Activated T-cell treated with anti-CD3 and anti-CD28 coated beads for 1 hour (primary cell): Measurements from ENCODE around the gene NEAT1.
"Not testable (repeated sequence)": the region's sequence is repeated elsewhere in the genome, so short reads cannot be mapped to it uniquely, and the experiment has no call there.

Experiments used
- DNase-seq: peaks from one replicate; pipeline ENCODE4 v3.0.0-alpha.2; 2020; ENCODE audit warnings: low read depth

Gene NEAT1

DNA sequence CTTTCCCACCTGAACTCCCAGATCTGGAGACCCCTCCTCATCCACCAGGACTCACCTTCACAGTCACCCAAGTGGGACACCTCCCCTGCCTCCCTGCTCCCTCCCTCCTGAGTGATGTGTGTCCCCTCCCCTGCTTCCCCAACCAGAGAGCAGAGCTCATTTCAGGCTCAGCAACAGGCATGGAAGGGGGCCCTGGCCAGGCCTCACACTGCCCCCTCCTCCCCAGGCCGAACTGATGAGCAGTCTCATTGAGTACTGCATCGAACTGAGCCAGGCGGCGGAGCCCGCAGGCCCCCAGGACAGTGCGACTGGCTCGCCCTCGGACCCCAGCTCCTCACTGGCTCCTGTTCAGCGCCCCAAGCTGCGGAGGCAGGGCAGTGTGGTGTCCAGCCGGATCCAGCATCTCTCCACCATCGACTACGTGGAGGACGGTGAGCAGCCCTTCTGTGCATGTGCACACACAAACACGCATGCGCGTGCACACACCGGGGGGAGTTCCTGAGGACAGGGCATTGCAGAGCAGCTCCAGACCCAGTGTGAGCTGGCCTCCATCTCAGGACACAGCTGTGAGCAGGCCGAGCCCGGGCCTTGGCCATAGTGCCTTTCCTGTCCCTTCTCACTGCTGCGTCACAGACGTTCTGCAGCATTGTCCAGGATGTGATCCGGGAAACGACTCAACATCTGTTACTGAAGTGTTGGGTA, 17.8 kb upstream of the NEAT1 start:
- DNase-seq = no peak

DNA sequence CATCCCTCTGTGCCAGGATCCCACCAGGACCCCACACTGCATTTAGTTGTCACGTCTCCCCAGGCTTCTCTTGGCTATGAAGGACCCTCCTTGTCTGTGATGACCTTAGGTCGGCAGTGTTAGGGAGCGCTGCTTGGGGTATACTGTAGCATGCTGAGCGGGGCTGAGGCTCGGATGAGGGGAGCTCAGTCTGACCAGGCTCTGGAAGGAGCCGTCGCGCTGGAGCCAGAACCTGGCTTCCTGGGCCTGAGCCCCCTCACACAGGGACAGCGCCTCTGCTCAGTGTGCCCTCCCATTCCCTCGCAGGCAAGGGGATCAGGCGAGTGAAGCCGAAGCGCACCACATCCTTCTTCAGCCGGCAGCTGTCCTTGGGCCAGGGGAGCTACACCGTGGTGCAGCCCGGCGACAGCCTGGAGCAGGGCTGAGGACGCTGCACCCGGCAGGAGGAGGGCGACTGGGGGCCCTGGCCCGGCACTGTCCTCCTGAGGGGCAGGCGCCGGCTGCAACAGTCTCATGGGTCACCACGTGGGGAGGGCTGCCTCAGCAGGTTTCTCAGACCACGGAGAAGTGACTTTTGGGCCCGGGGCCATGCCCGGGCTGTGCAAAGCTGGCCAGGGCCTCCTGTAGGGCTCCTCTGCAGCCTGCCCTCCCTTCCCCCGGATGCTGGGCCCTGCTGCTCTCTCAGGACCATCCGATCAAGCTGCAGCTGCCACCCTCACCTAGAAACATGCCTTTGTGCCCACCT, 11.5 kb upstream of the NEAT1 start:
- DNase-seq = no peak

DNA sequence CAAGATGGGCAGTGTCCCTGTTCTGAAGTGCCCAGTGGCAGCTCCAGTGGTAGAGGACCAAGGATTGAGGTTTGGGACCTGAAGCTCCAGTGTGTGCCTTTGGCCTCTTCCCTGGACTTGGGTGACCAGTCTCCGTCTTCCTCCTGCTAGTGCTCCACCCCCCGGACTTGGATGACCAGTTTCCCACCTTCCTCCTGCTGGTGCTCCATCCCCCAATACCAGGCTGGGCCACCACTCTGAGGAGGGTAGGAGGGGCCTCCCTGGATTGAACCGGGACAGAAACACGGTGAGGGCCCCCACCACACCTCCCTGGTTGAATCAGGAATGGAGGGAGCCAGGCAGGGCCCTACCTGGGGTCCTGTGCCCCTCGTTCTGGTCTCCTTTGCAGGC, 10.9 kb upstream of the NEAT1 start:
- DNase-seq = no peak

DNA sequence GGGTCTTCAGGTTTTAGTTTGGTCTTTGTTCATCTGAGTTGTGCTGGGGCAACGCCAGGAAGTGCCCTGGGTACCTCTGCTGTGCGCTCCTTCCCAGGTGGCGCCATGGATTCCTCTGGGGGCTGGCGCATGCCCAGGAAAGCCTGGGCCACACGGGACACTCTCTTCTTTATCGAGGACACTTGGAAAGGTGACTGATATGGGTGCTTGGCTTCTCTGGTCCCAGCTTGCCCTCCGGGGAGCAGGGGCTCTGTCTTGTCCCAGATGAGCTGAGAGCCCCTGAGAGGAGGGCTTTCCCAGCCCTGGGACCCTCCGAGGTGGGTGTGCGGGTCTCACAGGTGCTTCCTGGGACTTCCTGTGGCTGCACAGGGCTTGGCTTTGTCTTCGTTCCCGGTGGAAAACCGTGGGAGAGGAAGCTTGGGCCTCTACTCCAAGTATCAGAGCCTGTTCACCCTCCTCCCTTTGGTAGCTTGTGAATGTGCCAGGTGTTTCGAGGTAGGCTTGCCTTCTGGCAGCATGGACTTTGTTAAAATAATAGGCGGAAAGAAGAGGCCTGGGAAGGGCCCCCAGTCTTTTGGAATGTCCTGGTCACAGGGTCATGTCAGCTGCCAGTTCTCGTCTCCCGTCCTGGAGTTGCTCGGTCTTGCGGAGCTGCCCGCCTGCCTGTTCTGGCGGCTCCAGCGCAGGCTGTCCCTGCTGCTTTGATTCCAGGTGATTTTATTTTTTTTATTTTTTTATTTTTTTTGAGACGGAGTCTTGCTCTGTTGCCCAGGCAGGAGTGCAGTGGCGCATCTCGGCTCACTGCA, 10.1 kb upstream of the NEAT1 start:
- no peak for DNase-seq

DNA sequence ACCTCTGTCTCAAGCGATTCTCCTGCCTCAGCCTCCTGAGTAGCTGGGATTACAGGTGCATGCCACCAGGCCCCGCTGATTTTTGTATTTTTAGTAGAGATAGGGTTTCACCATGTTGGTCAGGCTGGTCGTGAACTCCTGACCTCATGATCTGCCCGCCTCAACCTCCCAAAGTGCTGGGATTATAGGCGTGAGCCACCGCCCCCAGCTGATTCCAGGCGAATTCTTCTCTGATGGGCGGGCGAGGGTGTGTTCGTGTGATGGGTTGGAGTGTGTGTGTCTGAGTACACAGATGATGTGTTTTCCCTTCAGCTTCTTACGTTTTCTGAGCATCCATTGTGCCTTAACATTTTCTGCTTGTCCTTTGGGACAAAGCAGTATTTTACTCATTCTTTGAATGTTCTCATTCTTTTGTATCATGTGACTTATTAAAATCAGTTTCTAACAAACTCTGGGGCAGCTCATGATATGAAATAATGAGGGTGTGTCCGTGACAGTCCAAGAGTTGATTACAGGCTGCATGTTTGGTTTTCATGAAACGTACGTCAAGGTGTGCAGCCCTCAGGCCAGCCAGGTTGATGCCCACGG, 9.4 kb upstream of the NEAT1 start:
- DNase-seq = not testable (repeated sequence)

DNA sequence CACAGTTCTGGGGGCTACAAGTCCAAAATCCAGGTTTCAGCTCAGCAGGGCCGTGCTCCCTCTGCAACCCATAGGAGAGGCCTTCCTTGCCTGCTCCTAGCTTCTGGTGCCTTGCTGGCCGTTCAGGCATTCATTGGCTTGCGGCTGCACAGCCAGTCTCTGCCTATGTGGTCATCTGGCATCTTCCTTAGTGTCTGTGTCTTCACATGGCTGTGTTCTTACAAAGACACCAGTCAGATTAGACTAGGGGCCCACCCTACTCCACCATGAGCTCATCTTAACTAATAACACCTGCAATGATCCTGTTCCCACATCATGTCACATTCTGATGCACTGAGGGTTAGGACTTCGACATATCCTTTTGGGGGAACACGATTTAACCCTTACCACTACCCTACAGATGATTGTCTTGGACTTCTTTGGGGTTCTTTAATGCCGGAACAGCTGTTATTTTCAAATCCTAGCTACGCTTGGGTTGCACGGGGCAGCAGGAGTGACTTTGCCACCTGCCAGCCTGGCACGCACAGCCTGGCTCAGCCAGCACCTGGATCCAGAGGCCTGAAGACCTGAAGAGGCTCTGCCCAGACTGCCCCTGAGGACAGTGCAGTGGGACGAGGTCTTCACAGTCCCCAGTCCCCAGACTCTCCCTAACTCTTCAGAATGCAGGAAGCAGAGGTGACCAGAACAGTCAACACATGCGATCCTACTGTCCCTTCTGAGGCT, 7.7 kb upstream of the NEAT1 start:
- DNase-seq = no peak

DNA sequence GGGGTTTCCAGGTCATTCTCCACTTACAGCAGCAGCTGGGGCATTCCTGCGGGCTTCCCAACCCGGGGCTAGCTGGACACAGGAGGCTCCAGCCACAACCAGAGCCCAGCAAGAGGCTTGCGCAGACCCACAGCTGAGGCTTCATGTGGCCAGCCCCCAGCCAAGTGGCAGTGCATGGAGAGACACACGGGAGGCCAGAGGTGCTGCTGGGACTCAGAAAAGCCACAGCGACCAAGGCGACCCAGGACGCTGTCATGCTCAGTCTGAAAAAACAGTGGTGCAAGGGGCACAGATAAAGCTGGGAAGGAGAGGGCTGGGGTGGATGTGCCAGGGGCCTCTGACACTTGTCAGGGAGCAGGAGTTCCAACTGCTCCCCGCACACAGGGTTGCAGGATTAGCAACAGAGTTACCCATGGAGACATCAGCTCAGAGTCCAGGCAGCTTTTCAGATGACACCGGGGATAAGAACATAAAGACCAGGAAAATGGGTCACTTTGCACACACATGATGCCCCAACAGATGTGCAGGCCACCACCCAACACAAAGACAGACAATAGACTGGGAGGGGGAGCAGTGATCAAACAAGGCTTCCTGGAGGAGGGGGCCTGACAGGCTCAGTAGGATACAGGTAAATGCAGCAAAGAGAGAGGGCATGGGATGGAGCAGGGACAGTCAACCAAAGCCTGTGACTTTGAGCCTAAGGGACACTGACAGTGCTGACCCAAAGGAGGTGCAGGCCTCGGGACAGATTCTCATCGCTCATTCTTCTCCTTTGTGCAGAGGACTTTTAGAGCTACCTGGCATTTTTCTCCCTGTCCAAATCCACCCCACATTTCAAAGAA, 6.9 kb upstream of the NEAT1 start:
- DNase-seq = no peak

DNA sequence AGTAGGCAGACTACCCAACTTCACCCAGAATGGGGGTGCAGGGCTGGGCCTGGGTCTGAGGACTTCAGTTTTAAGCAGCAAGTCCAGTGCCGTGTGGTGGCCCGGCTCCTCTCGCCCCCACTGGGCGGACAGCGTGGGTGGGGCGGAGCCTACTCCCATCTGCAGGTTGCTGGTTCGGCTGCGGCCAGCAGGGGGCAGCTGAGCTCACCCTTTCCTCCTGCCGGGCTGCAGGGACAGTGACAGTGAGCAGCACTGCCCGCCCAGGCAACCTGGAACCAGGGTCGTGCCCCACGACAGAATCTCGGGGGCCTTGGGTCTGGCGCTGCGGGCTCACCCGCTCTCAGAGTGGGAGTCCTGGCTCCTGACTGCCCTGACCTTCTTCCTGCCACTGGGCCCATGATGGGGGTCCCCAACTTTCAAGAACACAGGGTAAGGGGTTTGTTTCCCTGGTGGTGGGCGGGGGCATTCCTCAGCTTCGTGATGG, 6.2 kb upstream of the NEAT1 start:
- DNase-seq = peak; percentile 88

DNA sequence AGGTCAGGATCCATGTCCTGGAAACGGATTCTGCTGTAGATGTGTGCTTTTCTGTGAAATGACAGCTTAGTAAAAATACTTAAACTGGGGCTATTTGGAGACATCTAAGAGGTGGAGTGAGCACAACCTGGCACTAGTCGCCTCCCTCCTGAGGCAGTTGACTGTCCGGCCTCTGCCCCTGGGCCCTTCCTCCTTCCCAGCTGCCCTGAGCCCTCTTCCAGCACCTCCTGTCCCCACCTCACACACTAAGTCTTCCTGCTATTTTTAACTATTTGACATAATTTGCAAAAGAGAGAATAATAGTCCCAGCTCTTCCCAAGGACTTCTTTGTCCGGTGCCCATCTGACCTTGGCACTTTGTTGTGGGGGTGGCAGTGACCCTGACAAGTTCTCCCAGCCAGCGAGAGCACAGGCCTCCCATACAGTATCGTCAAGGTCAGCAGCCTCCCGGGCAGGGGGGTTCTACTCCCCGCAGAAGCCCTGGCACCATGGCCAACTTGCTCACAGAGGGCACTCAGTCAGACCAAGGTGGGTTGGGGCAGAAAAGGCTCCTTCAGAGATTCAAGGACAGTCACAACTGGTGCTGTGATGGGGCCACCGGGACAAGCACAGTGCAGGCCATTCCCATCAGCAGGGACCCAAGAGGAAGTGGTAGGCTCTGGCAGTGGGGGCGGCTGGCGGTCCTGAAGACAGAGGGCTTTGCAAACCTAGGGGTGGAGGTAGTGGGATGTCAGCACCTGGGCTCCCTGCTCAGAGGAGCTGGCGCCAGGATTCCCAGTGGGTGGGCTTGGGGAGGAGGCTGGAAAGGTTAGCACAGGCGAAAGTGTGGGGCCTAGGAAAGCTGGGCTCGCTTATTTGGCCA, 5.5 kb upstream of the NEAT1 start:
- no peak for DNase-seq

DNA sequence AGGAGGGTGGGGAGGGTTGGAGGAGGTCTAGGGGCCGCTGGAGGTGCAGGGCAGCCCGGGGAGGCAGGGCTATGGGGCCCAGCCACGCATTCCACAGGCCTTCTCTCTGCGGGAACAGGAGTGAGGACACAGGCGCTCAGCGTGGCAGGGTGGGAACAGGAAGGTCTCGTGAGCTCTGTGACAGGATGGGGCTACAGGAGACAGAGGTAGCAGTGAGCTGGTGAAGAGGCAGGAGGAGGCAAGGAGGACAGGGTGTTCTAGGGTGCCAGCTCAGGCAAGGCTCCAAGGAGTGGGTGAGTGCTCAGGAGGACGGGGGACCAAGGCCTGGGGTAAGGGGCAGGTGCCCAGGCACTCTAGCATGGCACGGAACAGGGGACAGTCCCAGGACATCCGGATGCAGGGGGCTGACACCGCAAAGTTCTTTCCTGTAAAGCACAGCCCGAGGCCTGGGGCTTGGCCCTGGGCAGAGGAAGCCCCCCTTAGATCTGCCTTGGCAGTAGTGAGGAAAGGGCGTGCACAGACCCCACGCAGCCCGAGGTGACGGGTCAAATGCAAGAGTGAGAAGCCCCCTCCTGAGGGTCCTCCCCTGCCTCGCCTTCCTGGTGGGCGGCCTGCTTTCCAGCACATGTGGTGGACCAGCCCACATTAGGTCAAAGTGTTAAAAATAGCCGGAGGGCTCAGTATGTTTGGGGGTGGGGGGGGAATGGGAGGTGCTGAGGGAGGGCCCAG, 4.7 kb upstream of the NEAT1 start:
- no peak for DNase-seq

DNA sequence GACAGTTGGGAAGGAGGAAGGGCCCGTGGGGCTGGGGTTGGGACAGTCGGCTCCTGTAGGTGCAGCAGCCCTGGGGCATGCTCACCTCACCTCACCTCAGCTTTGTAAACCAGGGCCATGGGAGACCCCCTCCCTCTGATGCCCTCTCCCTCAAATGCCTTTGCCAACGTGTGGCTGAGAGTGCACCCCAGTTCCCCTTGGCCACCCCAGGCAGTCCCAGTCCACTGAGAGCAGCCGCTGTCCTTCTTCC, 4.2 kb upstream of the NEAT1 start:
- DNase-seq = no peak

DNA sequence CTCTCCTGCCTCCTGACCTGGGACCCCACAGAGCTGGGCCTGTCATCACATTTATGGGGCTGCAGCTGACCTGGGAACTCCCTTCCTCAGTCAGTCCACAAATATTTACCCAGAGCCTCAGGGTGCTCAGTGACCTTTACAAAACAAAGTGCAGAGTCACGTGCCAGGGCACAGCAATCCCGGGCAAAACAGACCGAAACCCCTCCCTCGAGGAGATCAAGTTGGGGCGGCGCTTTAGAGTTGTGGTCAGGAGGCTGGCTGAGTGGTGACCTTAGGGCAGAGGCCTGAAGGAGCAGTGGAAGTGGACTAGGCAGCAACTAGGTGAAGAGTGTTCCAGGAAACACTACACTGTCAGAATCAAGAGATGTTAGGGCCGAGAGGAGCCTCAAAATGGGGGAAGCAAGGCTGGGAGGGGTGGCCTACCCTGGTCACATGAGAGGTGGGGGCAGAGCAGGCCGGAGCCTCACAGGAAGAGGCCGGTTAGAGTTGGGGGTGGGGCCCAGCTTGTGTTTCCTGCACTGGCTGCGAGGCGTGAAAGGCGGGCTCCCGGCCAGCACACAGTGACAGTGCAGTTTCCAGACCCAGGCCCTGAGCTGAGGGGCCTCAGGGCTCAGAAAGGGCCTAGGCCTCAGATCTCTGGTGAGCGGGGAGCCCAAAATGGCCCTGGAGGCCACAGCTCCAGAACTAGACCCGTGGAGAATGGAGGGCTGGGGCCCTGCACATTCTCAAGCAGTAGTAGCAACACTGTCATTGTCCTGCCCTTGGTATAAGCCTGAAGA, 3.7 kb upstream of the NEAT1 start:
- DNase-seq = peak; percentile 62

DNA sequence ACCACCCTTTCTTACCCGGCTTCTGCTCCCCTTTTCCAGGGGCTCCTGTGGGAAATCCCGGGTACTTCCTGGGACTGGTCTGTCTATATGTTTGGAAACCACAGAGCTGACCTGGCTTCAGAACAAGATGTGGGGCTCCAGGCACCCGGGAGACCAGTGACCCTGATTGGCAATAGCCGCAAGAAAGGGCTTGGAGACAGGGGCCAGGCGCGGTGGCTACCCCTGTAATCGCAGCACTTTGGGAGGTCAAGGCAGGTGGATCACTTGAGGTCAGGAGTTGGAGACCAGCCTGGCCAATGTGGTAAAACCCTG, 3.2 kb upstream of the NEAT1 start:
- DNase-seq = no peak

DNA sequence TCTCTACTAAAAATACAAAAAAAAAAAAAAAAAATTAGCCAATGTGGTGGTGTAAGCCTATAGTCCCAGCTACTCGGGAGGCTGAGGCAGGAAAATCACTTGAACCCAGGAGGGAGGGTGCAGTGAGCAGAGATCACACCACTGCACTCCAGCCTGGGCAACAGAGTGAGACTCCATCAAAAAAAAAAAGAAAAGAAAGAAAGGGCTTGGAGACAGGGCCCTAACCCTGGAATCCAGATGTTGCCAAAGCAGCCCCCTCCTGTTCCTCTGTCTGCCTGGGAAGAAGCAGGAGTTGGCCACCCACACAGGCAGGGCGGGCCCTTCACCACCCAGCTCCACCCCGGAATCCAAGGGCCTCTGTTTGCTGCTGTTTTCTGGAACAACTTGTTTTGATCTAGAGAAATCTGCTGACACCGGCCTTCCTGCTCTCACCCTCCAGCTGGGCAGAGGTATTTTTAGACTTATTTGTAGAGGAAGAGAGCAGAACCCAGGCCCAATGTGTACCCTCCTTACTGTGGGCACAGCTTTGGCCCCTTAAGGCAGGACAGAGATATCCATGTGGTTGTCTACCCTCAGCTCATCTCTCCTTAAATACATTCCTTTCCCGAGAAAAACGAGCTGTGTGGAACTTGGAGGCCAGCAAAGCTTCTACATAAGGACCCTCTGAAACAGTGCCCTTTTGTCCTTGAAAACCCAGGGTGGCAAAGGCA, 2.7 kb upstream of the NEAT1 start:
- DNase-seq = no peak

DNA sequence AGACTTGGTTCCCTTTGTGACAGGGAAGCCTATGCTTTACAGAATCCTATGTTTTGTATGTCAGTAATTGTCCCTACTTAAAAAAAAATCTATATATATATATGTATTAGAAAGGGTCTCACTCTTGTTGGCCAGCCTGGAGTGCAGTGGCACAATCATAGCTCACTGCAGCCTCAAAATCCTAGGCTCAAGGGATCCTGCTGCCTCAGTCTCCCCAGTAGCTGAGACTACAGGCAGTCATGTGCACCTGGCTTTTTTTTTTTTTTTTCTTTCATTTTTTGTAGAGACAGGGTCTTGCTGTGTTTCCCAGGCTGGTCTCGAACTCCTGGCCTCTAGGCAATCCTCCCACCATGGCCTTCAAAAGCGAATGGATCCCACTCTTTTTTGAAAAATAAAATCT, 2.1 kb upstream of the NEAT1 start:
- DNase-seq = no peak

DNA sequence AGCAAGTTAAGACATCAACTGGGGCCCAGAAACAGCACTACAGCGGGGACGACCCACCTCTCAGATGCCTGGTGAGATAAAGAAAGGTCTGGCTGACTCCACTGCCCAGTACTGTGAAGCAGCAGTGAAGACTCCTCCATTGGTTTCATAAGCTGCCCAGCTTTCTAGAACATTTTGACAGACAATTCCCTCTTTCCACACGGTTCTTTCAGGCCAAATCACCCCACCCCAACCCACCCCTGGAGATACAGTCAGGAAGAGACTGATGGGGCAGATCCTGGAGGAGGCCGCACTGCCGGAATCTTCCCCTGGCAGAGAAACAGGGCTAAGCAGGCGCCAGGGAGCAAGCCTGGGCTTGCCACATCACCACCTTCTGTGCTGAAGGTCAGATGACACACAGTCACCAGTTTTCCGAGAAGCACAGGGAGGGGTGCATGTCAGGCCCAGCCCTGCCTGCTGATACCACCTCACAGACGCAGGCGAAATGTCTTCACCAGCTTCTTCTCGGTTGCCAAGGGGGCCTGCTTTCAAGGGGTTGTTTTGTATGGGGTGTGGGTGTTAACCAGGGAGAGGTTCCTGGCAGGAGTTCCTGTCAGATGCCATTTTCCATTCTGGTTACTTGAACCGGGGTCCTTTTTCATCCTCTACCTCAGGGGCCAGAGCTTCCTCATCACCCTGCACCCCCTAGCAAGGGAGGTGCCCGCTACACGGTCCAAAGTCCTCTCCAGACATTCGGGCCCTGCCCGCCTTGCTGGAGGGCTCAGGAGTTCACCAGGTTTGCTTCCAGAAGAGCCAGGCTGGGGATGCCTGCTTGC, 1.4 kb upstream of the NEAT1 start:
- peak; percentile 72 for DNase-seq
